WTC11 (cell line): ENCODE measurements around the gene VASN.

Experiments used
- CREM ChIP-seq: sonication (generic); formaldehyde crosslinking; IDR thresholded peaks from 2 replicates; pipeline ENCODE4 v1.8.1; 2022; ENCODE audit warnings: mild to moderate bottlenecking, missing genetic modification reagents, moderate library complexity
- TF ChIP-seq, protein P1 (sequence below): fragments of 200-600 bp; IDR thresholded peaks from 2 replicates; pipeline ENCODE4 v1.8.0; 2022; ENCODE audit warnings: antibody characterized with exemption

DNA sequence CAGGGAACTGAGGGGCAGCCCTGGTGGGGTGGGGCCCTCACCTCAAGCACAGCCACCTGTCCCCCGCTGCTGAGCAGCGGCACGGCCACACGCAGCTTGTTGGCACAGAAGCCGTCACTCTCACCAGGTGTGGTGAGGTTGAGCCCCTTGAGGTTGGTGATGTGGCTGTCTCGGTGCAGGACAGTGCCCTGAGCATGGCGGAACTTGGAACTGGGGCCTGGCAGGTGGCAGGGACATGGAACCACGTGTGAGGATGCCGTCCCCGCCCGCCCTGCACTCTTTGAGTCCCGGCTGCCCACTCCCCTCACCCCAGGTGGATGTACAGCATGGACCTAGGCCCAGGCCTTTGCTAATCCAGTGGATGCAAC lies 9.7 kb upstream of the VASN start:
- no peak for TF ChIP-seq CREM (CRISPR knock-in tag)
- TF ChIP-seq, protein P1, sequence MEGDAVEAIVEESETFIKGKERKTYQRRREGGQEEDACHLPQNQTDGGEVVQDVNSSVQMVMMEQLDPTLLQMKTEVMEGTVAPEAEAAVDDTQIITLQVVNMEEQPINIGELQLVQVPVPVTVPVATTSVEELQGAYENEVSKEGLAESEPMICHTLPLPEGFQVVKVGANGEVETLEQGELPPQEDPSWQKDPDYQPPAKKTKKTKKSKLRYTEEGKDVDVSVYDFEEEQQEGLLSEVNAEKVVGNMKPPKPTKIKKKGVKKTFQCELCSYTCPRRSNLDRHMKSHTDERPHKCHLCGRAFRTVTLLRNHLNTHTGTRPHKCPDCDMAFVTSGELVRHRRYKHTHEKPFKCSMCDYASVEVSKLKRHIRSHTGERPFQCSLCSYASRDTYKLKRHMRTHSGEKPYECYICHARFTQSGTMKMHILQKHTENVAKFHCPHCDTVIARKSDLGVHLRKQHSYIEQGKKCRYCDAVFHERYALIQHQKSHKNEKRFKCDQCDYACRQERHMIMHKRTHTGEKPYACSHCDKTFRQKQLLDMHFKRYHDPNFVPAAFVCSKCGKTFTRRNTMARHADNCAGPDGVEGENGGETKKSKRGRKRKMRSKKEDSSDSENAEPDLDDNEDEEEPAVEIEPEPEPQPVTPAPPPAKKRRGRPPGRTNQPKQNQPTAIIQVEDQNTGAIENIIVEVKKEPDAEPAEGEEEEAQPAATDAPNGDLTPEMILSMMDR, result no peak
